ENCODE data around the gene CARS2. TPM values are rescaled to one million over a fixed set of nuclear protein-coding genes. Genes with fewer than 3 reads are reported as not detected.

CARS2 gene
- total and polyA plus RNA-seq, 2 experiments from 2014 or later: 39.0 to 53.5 TPM

GRCh38 chr13:110746438-110746837 lies 40.5 kb upstream of the CARS2 start:
- H3K27ac Mint-ChIP-seq: no peak overlapping the region

More at GRCh38 chr13:110746438-110746837, 40.5 kb upstream of the CARS2 start:
- Histone ChIP-seq H3K4me2 (no peak overlapping the region), H3K36me3 (ENCODE audit: insufficient read depth) (peaks cover 6% of the 10 kb centered on the region; the same call in 1 of the 2 replicates), H3K9me2 (ENCODE audit: insufficient read depth) (no peaks in the 10 kb centered on the region), H4K20me1 (replicated peaks; ENCODE audit: insufficient read depth) (no peaks in the 10 kb centered on the region), H3F3A (replicated peaks; ENCODE audit: low read depth) (no peaks in the 10 kb centered on the region), H3K4me1 (ENCODE audit: insufficient read depth) (peaks cover 11% of the 10 kb centered on the region; the same call in 1 of the 2 replicates), H3K27ac (ENCODE audit: low read depth) (no peak overlapping the region), H3K4me3 (no peak overlapping the region), H3K27me3 (ENCODE audit: insufficient read depth) (no peaks in the 10 kb centered on the region), H2AFZ (no peak overlapping the region), H3K79me2 (replicated peaks; ENCODE audit: insufficient read depth) (no peaks in the 10 kb centered on the region)
- H3K27me3 Mint-ChIP-seq (ENCODE audit: insufficient read depth, low read depth, poor library complexity): peaks cover 4% of the 10 kb centered on the region
- TF ChIP-seq POLR2AphosphoS5 (IDR thresholded peaks at IDR 0.05; ENCODE audit: low read depth): no peak
- TF ChIP-seq EZH2phosphoT487 (IDR thresholded peaks at IDR 0.05; ENCODE audit: unreplicated experiment): no peak
- no peak for TF ChIP-seq CTCF (conservative IDR thresholded peaks at IDR 0.05; ENCODE audit: low read depth in 2 of 2)
- TF ChIP-seq NANOG (IDR thresholded peaks at IDR 0.05; ENCODE audit: borderline replicate concordance): no peak
- TF ChIP-seq ZNF331 (CRISPR knock-in tag; IDR thresholded peaks at IDR 0.05; ENCODE audit: low read depth): no peak
- no peak for TF ChIP-seq JUNB (IDR thresholded peaks at IDR 0.05; ENCODE audit: unreplicated experiment)
- TF ChIP-seq, protein P1, sequence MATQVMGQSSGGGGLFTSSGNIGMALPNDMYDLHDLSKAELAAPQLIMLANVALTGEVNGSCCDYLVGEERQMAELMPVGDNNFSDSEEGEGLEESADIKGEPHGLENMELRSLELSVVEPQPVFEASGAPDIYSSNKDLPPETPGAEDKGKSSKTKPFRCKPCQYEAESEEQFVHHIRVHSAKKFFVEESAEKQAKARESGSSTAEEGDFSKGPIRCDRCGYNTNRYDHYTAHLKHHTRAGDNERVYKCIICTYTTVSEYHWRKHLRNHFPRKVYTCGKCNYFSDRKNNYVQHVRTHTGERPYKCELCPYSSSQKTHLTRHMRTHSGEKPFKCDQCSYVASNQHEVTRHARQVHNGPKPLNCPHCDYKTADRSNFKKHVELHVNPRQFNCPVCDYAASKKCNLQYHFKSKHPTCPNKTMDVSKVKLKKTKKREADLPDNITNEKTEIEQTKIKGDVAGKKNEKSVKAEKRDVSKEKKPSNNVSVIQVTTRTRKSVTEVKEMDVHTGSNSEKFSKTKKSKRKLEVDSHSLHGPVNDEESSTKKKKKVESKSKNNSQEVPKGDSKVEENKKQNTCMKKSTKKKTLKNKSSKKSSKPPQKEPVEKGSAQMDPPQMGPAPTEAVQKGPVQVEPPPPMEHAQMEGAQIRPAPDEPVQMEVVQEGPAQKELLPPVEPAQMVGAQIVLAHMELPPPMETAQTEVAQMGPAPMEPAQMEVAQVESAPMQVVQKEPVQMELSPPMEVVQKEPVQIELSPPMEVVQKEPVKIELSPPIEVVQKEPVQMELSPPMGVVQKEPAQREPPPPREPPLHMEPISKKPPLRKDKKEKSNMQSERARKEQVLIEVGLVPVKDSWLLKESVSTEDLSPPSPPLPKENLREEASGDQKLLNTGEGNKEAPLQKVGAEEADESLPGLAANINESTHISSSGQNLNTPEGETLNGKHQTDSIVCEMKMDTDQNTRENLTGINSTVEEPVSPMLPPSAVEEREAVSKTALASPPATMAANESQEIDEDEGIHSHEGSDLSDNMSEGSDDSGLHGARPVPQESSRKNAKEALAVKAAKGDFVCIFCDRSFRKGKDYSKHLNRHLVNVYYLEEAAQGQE (IDR thresholded peaks at IDR 0.05; ENCODE audit: unreplicated experiment): no peak
- TF ChIP-seq ETS1 (IDR thresholded peaks at IDR 0.05): no peak
- TF ChIP-seq CREB1 (CRISPR knock-in tag; IDR thresholded peaks at IDR 0.05; ENCODE audit: low read depth): no peak
- TF ChIP-seq, protein P2, sequence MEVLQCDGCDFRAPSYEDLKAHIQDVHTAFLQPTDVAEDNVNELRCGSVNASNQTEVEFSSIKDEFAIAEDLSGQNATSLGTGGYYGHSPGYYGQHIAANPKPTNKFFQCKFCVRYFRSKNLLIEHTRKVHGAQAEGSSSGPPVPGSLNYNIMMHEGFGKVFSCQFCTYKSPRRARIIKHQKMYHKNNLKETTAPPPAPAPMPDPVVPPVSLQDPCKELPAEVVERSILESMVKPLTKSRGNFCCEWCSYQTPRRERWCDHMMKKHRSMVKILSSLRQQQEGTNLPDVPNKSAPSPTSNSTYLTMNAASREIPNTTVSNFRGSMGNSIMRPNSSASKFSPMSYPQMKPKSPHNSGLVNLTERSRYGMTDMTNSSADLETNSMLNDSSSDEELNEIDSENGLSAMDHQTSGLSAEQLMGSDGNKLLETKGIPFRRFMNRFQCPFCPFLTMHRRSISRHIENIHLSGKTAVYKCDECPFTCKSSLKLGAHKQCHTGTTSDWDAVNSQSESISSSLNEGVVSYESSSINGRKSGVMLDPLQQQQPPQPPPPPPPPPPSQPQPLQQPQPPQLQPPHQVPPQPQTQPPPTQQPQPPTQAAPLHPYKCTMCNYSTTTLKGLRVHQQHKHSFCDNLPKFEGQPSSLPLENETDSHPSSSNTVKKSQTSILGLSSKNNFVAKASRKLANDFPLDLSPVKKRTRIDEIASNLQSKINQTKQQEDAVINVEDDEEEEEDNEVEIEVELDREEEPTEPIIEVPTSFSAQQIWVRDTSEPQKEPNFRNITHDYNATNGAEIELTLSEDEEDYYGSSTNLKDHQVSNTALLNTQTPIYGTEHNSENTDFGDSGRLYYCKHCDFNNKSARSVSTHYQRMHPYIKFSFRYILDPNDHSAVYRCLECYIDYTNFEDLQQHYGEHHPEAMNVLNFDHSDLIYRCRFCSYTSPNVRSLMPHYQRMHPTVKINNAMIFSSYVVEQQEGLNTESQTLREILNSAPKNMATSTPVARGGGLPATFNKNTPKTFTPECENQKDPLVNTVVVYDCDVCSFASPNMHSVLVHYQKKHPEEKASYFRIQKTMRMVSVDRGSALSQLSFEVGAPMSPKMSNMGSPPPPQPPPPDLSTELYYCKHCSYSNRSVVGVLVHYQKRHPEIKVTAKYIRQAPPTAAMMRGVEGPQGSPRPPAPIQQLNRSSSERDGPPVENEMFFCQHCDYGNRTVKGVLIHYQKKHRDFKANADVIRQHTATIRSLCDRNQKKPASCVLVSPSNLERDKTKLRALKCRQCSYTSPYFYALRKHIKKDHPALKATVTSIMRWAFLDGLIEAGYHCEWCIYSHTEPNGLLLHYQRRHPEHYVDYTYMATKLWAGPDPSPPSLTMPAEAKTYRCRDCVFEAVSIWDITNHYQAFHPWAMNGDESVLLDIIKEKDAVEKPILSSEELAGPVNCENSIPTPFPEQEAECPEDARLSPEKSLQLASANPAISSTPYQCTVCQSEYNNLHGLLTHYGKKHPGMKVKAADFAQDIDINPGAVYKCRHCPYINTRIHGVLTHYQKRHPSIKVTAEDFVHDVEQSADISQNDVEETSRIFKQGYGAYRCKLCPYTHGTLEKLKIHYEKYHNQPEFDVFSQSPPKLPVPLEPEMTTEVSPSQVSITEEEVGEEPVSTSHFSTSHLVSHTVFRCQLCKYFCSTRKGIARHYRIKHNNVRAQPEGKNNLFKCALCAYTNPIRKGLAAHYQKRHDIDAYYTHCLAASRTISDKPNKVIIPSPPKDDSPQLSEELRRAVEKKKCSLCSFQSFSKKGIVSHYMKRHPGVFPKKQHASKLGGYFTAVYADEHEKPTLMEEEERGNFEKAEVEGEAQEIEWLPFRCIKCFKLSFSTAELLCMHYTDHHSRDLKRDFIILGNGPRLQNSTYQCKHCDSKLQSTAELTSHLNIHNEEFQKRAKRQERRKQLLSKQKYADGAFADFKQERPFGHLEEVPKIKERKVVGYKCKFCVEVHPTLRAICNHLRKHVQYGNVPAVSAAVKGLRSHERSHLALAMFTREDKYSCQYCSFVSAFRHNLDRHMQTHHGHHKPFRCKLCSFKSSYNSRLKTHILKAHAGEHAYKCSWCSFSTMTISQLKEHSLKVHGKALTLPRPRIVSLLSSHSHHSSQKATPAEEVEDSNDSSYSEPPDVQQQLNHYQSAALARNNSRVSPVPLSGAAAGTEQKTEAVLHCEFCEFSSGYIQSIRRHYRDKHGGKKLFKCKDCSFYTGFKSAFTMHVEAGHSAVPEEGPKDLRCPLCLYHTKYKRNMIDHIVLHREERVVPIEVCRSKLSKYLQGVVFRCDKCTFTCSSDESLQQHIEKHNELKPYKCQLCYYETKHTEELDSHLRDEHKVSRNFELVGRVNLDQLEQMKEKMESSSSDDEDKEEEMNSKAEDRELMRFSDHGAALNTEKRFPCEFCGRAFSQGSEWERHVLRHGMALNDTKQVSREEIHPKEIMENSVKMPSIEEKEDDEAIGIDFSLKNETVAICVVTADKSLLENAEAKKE (CRISPR knock-in tag; IDR thresholded peaks at IDR 0.05): no peak
- TF ChIP-seq EZH2 (IDR thresholded peaks at IDR 0.05; ENCODE audit: low read depth, unreplicated experiment): no peak
- no peak for TF ChIP-seq STAT1 (IDR thresholded peaks at IDR 0.05; ENCODE audit: unreplicated experiment)
- TF ChIP-seq ZNF114 (CRISPR knock-in tag; IDR thresholded peaks at IDR 0.05): no peak
- DNase-seq (ENCODE audit: low spot score): no peak
- no peak for ATAC-seq
- no peak overlapping the region for H3K4me3 Mint-ChIP-seq
- H3K9me3 Mint-ChIP-seq: peaks cover 37% of the 10 kb centered on the region
- peaks cover 30% of the 10 kb centered on the region for H3K36me3 Mint-ChIP-seq (ENCODE audit: low read depth)
- peaks cover 10% of the 10 kb centered on the region; the same call in 2 of the 3 replicates for H3K4me1 Mint-ChIP-seq

All from GM23338 (cell line).